ENCODE data around the gene RRH.
"Not testable (repeated sequence)": the region's sequence is repeated elsewhere in the genome, so short reads cannot be mapped to it uniquely, and the experiment has no call there.

Gene RRH

DNA sequence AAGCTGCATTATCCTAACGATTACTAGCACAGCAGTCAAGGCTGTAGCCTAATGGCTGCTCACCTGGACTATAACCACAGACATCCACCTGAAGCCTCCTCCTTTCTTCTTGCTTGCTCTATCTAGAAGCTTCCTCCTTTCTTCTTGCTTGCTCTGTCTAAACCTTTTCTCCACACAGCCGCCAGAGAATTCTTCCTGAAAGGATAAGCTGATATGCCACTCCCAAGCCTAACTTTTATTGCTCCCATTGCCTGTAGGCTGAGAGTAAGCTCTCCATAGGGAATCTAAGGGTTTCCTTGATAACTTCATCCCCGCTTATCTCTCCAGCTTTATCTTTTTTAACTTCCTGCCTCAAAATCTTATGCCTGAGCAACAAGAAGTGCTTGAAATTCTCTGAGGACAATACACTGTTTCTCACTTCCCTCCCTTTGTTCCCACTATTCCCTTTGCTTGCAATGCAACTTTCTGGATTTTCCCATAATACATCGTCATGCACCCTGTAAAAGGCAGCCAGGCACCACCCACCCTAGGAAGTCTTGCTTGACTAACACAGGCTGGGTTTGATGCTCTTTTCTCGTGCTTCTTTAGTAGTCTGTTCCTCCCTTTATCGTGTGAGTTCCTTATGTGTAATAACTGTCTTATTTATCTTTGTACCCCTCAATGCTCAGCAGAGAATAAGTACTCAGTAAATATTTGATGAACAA lies 18.8 kb downstream of the RRH start:
- DNase-seq = no peak

DNA sequence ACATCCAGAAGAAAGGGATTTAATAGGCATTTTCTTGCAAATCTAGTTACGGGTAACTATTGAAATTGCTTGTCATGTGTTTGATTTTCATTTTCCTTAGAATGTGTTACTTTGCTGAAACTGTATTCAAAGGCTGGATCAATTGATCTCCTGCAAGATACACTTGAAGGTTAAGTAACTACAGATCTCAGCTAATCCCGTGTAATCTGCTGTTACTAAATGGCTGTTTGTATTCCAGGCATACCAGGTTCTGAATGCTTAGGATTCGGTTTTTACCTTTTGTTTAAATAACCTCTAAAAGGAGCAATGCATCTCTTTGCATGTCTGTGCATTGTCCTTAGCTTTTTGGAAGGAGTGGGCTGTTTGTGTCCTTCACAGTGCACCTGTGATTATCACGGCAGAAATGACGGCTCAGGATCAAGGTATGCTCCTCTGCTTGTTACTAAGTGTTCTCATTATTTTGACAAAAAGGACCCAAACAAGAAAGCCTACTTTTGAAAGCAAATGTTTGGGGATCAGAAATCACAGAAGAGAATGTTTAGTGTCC lies 20.2 kb downstream of the RRH start, which contains the start of gene LRIT3:
Gene LRIT3 (plus strand): TSS at position 212 of the 547 bp plus-strand sequence. CDS start 95 bp downstream, at position 307.
- no peak for DNase-seq

DNA sequence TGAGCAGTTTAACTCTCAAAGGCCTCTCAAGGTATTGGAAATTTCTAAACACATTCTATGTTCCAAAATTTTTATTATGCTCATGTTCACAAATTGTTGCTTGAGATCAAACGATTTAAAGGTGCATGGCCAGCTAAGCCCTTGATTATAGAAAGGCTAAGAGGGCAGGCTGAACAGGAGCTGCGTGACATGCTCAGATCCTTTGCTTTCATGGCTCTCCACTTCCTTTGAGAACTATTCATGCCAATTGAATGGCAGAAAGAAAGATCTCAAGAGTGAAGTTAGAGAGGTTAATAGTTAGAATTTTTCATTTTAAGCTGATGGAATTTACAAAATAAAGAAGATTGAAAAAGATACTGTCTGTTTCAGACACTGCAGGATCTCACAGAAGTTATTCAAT lies 20.7 kb downstream of the RRH start:
- no peak for DNase-seq

DNA sequence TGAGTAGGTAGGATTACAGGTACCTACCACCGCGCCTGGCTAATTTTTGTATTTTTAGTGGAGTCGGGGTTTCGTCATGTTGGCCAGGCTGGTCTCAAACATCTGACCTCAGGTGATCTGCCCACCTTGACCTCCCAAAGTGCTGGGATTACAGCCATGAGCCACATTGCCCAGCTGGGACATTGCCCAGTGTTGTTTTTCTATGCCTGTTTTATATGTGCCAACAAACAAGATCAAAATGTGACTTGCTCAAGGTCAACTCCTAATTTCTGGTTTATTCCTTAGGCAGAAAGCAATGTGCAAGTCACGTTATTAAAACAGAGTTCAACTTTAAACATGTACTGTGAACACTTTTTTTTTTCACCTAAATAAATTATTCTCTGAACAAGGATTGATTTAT lies 22.8 kb downstream of the RRH start:
- DNase-seq = no peak

DNA sequence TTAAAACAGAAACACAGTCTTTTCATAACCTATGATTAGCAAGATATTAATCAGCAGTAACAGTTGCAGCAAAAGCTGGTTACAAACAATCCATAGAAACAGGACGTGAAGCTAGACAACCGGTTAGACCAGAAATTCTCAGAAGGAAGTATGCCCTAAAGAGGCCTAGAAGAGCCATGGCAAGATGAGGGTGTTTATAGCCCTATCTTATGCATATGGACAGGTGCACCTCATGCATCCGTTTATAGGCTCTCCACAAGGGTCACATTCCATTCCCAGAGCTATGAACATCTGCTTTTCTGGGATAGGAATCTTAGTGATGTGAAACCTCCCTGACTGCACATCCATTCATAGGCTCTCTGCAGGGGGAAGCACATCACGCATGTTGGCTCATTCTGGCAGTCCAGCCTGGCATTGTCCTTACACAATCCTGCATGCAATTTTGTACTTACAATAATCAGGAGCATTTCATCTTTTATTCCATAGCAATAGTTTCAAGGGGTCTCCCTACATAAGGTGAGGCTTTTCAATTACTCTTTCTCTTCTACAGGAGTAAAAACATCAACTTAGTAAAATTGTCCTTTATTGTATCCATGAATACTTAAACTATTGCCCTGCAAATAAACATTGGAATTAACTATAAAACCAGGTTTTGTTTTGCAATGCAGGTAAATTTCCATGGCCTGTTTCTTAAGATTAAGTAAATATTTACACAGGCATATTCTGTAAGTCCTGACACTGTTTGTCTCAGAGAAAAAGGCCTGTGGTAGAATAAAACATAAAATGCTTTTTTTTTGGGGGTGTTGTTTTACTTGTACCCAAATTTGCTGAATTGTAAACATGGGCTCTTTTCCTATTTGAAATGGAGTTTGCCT lies 31.9 kb downstream of the RRH start:
- not testable (repeated sequence) for DNase-seq

DNA sequence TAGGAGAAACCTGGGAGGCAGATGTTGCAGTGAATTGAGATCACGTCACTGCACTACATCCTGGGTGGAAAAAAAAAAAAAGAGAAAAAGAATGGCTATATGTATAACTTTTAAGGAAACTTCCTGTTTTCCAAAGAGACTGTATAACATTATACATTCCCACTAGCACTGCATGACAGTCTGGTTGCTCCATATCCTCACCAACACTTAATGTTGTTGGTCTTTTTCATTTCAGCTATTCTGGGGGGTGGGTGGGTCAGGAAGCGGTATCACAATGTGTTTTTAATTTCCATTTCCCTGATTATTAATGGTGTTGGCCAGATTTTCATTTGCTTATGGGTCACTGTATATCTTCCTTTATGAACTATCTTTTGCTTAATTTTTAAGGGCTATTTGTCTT lies 33.5 kb downstream of the RRH start:
- DNase-seq = no peak

DNA sequence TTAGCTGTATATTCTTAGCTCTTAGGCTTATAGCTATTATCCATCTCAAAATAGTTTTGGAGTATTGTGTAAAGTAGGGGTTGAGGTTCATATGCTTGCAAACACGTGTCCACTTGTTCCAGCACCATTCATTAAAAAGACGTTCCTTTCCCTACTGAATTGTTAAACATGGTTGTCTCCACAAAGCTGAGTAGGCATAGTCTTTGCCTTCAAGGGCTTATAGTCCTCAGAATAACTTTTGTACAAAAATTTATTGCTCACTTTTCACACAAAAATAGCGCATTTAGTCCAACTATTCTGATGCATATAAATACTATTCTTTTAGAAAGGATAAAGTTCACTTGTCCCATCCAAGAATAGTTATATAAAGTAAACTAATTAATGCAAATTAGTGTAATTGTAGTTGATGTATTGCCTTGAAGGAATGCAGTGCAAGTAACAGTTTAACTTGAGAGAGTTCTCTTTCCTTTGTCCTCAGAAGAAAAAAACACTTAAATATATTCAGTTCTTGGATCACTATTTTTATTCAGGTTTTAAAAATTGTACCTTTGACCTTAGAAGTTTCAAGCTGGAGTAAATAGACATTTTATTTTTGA lies 34.2 kb downstream of the RRH start:
- DNase-seq = no peak

DNA sequence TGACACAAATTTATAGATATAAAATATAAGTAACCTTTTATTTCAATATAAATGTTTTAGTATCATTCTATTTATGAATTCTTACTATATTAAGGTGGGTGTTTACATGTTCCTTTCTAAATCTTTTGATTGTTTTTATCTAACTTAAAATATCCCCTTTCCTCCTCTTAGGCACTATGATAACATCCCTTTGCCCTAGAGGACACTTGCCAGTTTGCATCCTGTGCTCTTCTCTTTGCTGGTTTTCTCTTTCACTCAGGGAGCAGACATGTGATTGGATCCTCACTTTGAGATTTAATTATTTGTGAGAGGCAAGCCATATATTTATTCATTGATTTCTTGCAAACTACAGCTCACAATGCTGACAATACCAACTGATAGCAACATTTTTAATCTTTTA lies 36.4 kb downstream of the RRH start:
- DNase-seq = no peak

DNA sequence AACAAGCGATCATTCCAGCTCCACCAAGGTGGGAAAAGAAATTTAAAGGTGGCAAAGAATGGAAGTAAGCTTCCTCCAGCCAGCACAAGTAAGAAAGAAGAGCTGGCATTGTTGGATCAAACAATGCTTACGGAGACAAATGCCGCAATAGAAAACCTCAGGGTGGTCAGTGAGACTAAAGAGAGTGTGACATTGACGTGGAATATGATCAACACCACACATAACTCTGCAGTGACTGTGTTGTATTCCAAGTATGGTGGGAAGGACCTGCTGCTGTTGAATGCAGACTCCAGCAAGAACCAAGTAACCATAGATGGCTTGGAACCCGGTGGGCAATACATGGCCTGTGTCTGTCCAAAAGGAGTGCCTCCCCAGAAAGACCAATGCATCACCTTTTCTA lies 42.3 kb downstream of the RRH start:
- no peak for DNase-seq

DNA sequence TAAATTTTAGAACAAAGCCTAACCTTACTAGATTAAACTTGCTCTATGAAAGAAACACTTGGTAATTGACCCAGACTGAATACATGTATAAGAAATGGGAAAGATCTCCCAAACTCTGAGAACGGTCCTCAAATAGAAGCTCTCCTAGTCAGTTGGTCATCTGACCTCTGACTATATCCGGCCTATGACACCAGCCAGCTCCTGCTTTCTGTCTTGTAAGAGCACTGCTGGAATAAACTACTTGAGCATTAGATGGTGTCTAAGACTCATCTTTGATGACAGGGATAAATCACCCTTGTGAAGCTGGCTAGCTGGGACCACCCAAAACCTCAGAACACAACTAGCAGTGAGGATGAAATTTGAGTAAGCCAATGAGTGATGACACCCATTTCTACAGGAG lies 44.3 kb downstream of the RRH start:
- no peak for DNase-seq

DNA sequence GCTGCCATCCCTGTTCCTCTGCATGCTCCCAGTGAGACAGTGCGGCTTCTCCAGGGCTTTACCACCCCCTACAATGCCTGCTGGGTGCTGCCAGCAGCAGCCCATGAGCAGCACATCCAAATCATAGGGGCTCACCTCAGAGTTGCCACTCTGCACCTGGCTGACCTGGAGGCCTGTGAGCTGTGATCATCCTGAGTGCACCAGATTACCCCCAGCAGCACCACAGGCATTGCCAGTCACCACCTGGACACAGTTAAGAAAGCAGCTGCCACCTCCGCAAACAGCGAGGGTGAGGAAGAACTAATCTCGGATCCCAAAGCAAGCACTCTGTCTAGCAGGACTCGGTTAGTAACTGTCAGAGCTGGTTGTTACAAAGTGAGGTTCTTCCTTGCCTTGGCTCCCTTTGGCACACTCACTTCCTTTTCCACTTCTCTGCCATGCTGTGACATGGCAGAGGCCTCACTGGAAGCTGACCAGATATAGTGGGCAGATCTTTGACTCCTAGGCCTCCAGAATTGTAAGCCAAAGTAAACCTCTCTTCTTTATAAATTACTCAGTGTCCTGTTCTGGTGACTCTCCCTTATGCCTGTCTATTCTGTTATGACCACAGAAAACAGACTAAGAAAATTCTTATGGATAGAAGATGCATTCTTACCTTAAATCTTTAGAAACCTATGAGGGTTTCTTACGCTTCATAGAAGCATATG lies 45.3 kb downstream of the RRH start:
- no peak for DNase-seq

DNA sequence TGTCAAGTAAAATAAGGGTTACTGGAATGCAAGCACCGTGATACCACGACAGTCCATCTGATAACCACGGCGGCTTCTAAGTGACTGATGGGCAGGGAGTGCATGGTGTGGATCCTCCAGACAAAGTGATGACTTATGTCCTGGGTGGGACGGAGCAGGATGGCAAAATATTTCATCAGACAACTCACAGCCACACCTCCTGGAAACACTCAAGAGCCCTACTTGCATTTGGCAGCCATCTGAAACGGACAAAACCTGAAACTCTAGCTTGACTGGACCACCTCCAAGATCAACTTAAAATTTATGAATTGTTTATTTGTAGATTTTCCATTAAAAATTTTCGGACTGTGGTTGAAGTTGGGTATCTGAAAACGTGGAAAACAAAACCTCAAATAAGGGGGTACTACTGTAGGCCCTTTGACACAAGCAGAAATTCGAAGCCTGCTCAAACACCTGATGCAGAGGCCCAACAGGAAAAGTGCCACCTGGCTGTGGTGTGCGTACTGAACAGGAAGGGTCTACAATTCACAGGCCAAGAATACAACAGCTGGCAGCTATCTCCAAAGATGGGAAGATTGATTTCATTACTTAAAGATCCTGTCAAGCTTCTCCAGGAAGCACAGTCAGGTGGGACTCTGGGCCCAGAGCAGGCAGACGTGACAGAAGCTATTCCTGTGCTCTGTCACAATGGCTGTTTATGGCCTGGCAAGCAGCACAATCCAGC lies 46.2 kb downstream of the RRH start:
- DNase-seq = no peak

DNA sequence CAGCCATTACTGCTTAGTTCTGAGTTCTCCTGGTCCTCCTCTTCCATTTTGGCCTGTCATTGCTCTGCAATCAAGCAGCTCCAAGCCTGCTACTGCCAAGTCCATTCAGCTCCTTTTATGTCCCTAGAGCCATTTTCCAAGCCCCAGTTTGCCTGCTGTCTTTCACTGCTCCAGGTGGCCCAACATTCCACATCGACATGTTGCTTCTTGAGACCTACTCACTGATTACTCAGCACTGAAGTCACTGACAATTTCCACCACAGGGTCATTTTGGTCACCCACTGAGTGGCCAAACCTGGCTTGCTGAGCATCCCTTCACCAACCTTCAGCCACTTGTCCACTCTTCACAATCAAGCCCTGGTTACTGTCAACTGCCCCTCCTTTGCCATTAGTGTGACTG lies 47.3 kb downstream of the RRH start:
- DNase-seq = no peak

DNA sequence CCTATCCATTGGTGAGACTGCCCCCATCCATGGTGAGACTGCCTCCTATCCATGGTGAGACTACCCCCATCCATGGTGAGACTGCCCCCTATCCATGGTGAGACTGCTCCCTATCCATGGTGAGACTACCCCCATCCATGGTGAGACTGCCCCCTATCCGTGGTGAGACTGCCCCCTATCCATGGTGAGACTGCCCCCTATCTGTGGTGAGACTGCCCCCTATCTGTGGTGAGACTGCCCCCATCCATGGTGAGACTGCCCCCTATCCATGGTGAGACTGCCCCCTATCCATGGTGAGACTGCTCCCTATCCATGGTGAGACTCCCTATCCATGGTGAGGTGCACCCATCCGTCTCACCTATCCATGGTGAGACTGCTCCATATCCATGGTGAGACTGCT lies 47.8 kb downstream of the RRH start:
- DNase-seq = not testable (repeated sequence)

DNA sequence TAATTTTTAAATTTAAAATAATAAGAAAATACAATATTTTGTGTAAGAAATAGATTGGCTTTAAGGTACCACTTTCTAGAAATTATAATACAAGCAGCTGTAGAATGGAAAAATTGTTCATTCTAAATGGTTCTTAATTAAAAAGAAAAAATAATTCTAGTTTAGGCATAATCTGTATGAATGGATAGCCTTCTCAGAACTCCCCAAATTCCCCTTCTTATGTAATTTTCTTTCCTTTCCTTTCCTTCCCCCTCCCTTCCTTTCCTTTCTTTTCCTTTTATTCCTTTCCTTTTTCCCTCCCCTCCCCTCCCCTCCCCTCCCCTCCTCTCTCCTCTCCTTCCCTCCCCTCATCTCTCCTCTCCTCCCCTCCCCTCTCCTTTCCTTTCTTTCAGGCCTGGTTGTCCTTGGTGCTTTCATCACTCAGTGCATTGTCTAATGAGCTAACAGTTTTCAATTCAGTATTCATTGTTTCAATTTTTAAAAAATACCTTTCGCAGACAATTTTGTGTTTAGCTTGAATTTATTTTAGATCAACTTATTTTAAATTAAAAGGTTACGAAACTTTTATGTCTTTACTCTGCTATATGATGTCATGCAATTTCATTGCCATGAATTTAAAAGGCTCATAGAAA lies 49.0 kb downstream of the RRH start:
- no peak for DNase-seq

DNA sequence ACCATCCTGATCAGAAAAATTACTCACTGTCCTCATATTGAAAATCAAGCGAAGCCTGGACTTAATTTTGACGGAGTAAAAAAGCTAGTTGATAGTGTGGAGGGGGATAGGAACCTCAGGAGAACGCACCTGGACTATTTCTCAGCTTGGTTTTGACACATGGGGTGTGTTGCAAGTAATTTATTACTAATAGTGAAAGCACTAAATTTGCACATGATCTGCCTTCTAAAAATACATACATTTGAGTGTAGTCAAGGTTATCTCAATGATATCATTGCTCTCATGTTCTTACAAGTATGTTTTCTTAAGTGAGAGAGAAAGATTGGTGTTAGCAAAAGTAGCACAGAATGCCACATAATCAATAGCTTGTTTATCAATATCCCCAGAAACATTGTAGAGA lies 49.6 kb downstream of the RRH start:
- DNase-seq = no peak

DNA sequence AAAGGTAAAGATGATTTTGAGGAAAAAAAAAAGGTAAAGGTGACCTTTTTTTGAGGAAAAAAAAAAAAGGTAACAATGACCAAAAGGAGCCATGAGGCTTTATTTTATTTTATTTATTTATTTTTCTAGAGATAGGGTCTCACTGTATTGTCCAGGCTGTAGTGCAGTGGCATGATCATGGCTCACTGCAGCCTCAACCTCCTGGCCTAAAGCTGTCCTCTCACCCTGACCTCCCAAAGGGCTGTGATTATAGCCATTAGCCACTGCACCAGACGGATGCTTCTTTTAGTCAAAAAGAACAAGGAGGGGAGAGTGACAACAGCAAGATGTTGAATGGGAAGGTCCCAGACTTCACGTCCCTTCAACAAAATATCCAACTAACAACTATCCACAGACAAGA lies 50.6 kb downstream of the RRH start:
- DNase-seq = no peak

DNA sequence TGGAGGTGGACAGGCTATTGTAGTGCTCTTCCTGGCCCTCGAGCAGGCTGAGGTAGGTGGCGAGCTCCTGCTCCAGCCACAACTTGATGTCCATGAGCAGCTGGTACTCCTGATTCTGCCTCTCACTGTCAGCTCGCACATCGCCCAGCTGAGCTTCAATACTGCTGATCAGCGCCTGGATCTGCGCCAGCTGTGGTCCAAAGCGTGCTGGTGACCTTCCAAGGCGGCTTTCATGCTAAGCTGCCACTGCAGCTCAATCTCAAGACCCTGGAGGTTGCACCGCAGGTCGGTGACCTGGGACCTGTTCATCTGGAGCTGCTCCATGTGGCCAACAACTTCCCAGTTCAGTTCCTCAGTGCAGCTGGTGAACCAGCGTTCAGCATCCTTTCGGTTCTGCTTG lies 51.3 kb downstream of the RRH start:
- no peak for DNase-seq

DNA sequence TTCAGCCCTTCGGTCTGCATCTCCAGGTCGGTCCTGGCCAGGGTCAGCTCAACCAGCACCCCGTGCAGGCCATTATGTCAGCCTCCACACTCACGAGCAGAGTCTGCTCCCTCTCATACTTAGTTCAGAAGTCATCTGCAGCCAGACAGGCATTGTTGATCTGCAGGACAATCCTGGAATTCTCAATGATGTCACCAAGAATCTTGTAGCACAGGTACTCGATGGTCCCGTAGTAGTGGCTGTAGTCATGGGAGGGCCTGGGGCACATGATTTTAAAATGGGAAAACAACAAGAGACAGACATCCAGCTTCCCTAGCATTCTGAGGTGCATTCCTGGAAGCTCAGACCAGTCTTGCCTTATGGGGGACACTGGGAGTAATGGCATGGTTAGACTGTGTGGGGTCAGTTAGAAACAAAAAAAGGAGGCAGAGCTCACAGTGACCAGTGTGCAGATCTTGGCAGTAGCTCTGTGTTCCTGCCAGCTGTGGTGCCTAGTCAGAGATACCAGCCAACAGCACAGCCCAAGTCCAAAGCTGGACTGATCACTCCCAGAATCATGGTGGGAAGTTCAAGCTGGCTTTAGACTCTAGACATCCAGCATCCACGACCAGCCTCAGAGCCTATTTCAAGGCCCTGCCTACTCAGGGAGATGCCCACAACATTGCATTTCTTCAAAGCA lies 52.0 kb downstream of the RRH start:
- no peak for DNase-seq

DNA sequence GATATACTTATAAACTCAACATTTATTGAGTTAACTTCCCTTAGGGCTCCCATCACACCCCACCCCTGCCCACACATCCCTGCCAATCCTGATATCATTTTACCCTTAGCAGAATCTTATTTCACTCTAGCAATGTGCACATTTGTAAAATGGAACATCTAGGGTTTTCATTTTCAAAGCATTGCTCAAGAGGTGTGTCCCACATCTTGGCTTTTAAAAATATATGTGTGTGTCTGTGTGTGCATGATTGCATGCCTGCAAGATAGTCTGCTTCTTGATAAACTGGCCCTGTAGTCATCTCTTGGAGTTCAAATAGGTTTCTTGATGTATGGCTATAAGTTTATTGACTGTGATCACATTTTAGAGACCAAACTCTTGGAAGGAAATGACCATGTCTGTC lies 58.5 kb downstream of the RRH start:
- DNase-seq = no peak

DNA sequence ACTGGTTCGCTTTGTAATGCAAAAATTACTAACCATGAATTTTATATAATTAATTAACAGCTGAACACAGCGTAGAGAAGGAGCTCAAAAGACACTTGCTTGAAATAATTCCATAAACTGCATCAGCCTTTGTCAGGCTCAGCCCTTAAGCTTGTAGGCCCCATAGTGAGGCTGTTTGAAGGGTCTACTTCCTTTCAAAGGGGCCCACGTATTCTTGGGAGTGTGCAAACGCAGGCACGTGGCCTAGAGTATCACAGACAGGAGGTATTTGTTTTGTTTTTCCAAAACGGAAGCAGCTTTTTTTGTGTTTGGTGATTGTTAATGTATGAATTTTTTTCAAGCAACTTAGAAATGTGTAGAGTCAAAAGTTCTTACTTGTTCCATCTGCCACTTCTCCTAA lies 59.3 kb downstream of the RRH start:
- DNase-seq = no peak

Measured in activated T-cell treated with anti-CD3 and anti-CD28 coated beads, Interleukin-2, amount 50 U/mL, for 1 hour (primary cell).